Astrocyte (in vitro differentiated cells and primary cell): Measurements from ENCODE around the gene RRP9. TPM values are rescaled to one million over a fixed set of nuclear protein-coding genes. Genes with fewer than 3 reads are reported as not detected.

Experiments used
- total RNA-seq: library from RNA; stranded (reverse); gene quantifications from 2 replicates; pipeline ENCODE4 v1.2.1, GENCODE V29; 2021

Gene RRP9
- total RNA-seq, 1 donor from 2014 or later, result 22.9 TPM

Other genes with a start within 250 kb of the RRP9 start
- 0.12 and 0.25 TPM in 2 replicates for gene GRM2, start 234.8 kb downstream of the RRP9 start, total RNA-seq
- not detected in 2 replicates for gene IQCF6, start 162.7 kb downstream of the RRP9 start, total RNA-seq
- not detected in 2 replicates for gene IQCF2, start 80.3 kb downstream of the RRP9 start, total RNA-seq
- not detected in 2 replicates for gene IQCF5, start 66.3 kb downstream of the RRP9 start, total RNA-seq
- gene IQCF1, start 38.6 kb downstream of the RRP9 start, total RNA-seq, result not detected in 2 replicates
- gene PARP3, start 459 bp upstream of the RRP9 start, total RNA-seq, result 4.6 and 4.8 TPM in 2 replicates
- gene GPR62, start 13.5 kb upstream of the RRP9 start, total RNA-seq, result not detected in 2 replicates
- gene PCBP4, start 25.6 kb upstream of the RRP9 start, total RNA-seq, result 95.4 and 102 TPM in 2 replicates
- 10.3 and 12.3 TPM in 2 replicates for gene ABHD14B, start 32.1 kb upstream of the RRP9 start, total RNA-seq
- 10.9 and 11.8 TPM in 2 replicates for gene ABHD14A, start 33.2 kb upstream of the RRP9 start, total RNA-seq
- gene ACY1, start 41.6 kb upstream of the RRP9 start, total RNA-seq, result 16.4 and 21.1 TPM in 2 replicates
- 768 and 872 TPM in 2 replicates for gene RPL29, start 54.0 kb upstream of the RRP9 start, total RNA-seq
- gene DUSP7, start 114.7 kb upstream of the RRP9 start, total RNA-seq, result 24.2 and 24.9 TPM in 2 replicates
- gene POC1A, start 212.5 kb upstream of the RRP9 start, total RNA-seq, result 3.1 and 3.7 TPM in 2 replicates